ENCODE data around the gene C2CD3. TPM values are rescaled to one million over a fixed set of nuclear protein-coding genes. Genes with fewer than 3 reads are reported as not detected.

The C2CD3 gene
- total and polyA plus RNA-seq, 9 of the 15 experiments (the other 6 are each of a cell fraction or from before 2014, with no cell fraction given) = 4.4 to 20.2 (median 15.4) TPM

DNA sequence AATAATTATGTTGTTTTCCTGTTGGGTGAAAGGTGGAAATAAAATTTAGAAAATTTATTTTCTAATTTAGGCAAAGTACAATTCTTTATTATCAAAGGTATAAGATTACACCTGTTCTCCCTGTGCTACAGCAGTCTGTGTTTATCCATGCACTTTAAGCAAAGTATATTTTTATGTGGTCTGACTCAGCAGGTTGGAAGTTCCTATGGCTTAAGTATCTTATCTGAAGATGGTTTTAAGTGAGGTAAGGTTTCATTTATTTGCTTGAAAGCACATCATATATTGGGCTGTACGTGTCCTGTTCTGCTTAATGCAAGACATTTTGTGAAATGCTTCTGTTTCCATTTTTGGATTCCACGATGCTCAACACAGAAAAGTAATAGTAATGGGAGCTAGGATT lies 14.9 kb upstream of the C2CD3 start (continued):
- TF ChIP-seq, protein P1, sequence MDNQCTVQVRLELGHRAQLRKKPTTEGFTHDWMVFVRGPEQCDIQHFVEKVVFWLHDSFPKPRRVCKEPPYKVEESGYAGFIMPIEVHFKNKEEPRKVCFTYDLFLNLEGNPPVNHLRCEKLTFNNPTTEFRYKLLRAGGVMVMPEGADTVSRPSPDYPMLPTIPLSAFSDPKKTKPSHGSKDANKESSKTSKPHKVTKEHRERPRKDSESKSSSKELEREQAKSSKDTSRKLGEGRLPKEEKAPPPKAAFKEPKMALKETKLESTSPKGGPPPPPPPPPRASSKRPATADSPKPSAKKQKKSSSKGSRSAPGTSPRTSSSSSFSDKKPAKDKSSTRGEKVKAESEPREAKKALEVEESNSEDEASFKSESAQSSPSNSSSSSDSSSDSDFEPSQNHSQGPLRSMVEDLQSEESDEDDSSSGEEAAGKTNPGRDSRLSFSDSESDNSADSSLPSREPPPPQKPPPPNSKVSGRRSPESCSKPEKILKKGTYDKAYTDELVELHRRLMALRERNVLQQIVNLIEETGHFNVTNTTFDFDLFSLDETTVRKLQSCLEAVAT (IDR thresholded peaks at IDR 0.05) = no peak
- TF ChIP-seq MAFF (IDR thresholded peaks at IDR 0.05; ENCODE audit: low read length) (peak; percentile 51; the same call in 1 of the 2 replicates), ARNT (IDR thresholded peaks at IDR 0.05) (no peak), ZNF224 (CRISPR knock-in tag; IDR thresholded peaks at IDR 0.05) (no peak), RFX1 (IDR thresholded peaks at IDR 0.05) (no peak), EZH2 (IDR thresholded peaks at IDR 0.05; ENCODE audit: borderline replicate concordance, low read depth, low read length) (no peak), EP300 (IDR thresholded peaks at IDR 0.05; ENCODE audit: low read length) (no peak), POLR2H (tag; IDR thresholded peaks at IDR 0.05; ENCODE audit: low read depth) (no peak)

DNA sequence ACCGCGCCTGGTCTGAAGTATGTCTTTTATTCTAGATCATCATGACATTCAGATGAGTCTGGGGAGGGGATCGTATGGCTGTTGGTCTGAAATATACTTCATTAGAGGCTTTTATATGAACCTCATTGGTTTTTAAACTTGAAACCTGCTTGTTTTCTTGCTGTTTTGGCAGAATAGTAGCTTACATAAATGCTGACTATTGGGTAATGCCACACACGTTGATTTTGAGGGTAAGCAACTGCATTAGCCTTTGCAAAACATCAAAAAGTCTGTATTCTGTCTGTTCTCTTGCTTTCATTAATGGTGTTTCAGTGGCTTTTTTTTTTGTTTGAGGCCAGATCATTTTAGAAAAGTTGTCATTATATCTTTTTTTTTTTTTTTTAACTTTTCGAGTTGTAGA lies 14.5 kb upstream of the C2CD3 start:
- ATAC-seq (no peak), FAIRE-seq (no peak), DNase-seq (ENCODE audit: extremely low read depth in 1 of 4, low spot score in 3 of 4) (no peak)
- Histone ChIP-seq H3K9me3 (replicated peaks; ENCODE audit: control insufficient read depth, insufficient read depth, low read depth, low read length) (no peaks in the 10 kb centered on the region), H3K9ac (ENCODE audit: insufficient read depth in 1 of 2, low read depth in 2 of 2, low read length in 2 of 2) (no peak overlapping the region), H3K27ac (ENCODE audit: extremely low read depth, low read depth, low read length) (no peak overlapping the region), H2AFZ (ENCODE audit: low read depth, low read length) (no peak overlapping the region), H3K9me1 (ENCODE audit: control insufficient read depth, insufficient read depth, low read length) (no peaks in the 10 kb centered on the region), H3K27me3 (ENCODE audit: control insufficient read depth in 2 of 2, insufficient read depth in 2 of 2, low read length in 2 of 2) (no peaks in the 10 kb centered on the region), H3K4me3 (no peak overlapping the region), H3K4me2 (ENCODE audit: insufficient read depth, low read length) (no peak overlapping the region), H3K36me3 (ENCODE audit: control insufficient read depth, insufficient read depth, low read length) (peaks cover 39% of the 10 kb centered on the region; the same call in 2 of the 3 replicates), H3K79me2 (ENCODE audit: control insufficient read depth, insufficient read depth, low read length) (peaks cover 83% of the 10 kb centered on the region), H4K20me1 (replicated peaks; ENCODE audit: control insufficient read depth, insufficient read depth, low read length) (no peaks in the 10 kb centered on the region), H3K4me1 (replicated peaks in 1 of 2; ENCODE audit: control insufficient read depth in 2 of 2, insufficient read depth in 2 of 2, low read length in 2 of 2) (peaks cover 0 to 9% of the 10 kb centered on the region in 2 experiments; a peak in 2 of 5 replicates)
- CTCF ChIA-PET (ENCODE audit: low intra/inter-chr PET ratio) = interaction anchor here (0.7 kb wide), 1 partner anchor 120 kb away, joined by 3 read pairs; no protein-coding TSS in a partner anchor
- in situ Hi-C loops (cut with MboI) = no loop called here
- no TSS peak for BruUV-seq (replicated peaks)
- TF ChIP-seq FOXJ2 (tag; IDR thresholded peaks at IDR 0.05) = no peak
- no peak for TF ChIP-seq ESRRB (CRISPR knock-in tag; IDR thresholded peaks at IDR 0.05; ENCODE audit: borderline replicate concordance)
- no peak for TF ChIP-seq ETV1 (tag; conservative IDR thresholded peaks at IDR 0.05; ENCODE audit: low read depth)
- peak; percentile 22; the same call in 1 of the 2 replicates for TF ChIP-seq MAFG (tag; conservative IDR thresholded peaks at IDR 0.05)
- intact Hi-C loops (cut with micrococcal nuclease) = no loop called here
- POLR2A ChIA-PET = interaction anchor here (1.5 to 4.0 kb wide), 2 partner anchors 10 kb away, joined by 3 to 32 read pairs; no protein-coding TSS in a partner anchor
- 68% methylated on average over 5 of the region's 5 CpGs for WGBS (ENCODE audit: insufficient coverage, low coverage, missing lambda C conversion rate)
